HepG2 (cell line): ENCODE results near the gene ATXN1L. TPM values are rescaled to one million over a fixed set of nuclear protein-coding genes. Genes with fewer than 3 reads are reported as not detected.

ENCODE experiments used
- ARID2 ChIP-seq: sonication (generic); formaldehyde crosslinking; IDR thresholded peaks from 2 replicates; pipeline ENCODE4 v1.8.1; 2022; ENCODE audit warnings: mild to moderate bottlenecking, missing genetic modification reagents, borderline replicate concordance
- BORCS8-MEF2B ChIP-seq: sonication (generic); formaldehyde crosslinking; IDR thresholded peaks from 2 replicates; pipeline ENCODE4 v1.8.0; 2022; ENCODE audit warnings: mild to moderate bottlenecking, missing genetic modification reagents
- CERS6 ChIP-seq: sonication (generic); formaldehyde crosslinking; IDR thresholded peaks from 2 replicates; pipeline ENCODE4 v1.5.0; 2020; ENCODE audit warnings: missing genetic modification reagents
- CREB1 ChIP-seq, 2 experiments: fragments of 450-650 bp in 1 of 2; IDR thresholded peaks; 2 replicates each; pipeline ENCODE4 v1.6.1; 2016 to 2017; ENCODE audit warnings: control low read depth in 1 of 2, mild to moderate bottlenecking in 1 of 2, missing compliant biosample characterization in 1 of 2, missing genetic modification characterization in 1 of 2
- ELF1 ChIP-seq: sonication (generic); formaldehyde crosslinking; IDR thresholded peaks from 2 replicates; pipeline ENCODE4 v1.4.0; 2020; ENCODE audit warnings: missing genetic modification reagents
- FOXK2 ChIP-seq: fragments of 450-650 bp; IDR thresholded peaks from 2 replicates; pipeline ENCODE4 v1.6.1; 2016
- GABPA ChIP-seq, 2 experiments: IDR thresholded peaks; 2 replicates each; pipeline ENCODE4 v1.6.1; 2011 to 2016; ENCODE audit warnings: low read depth in 2 of 2, low read length in 1 of 2, missing biosample characterization in 1 of 2, missing genetic modification characterization in 1 of 2
- HMGXB3 ChIP-seq: sonication (generic); formaldehyde crosslinking; IDR thresholded peaks from 2 replicates; pipeline ENCODE4 v1.4.0; 2020; ENCODE audit warnings: missing genetic modification reagents, borderline replicate concordance
- KAT2B ChIP-seq: fragments of 150-350 bp; IDR thresholded peaks from 2 replicates; pipeline ENCODE4 v1.6.1; 2014; ENCODE audit warnings: low read depth, low read length, borderline replicate concordance
- KLF9 ChIP-seq: IDR thresholded peaks from 2 replicates; pipeline ENCODE4 v1.6.1; 2016; ENCODE audit warnings: low read depth
- MXD4 ChIP-seq: IDR thresholded peaks from 2 replicates; pipeline ENCODE4 v1.6.1; 2016; ENCODE audit warnings: mild to moderate bottlenecking, missing biosample characterization, missing genetic modification reagents
- NRL ChIP-seq: sonication (generic); formaldehyde crosslinking; IDR thresholded peaks from 2 replicates; pipeline ENCODE4 v1.5.0; 2020; ENCODE audit warnings: missing genetic modification reagents, mild to moderate bottlenecking, moderate library complexity, borderline replicate concordance
- PBX3 ChIP-seq: sonication (generic); formaldehyde crosslinking; IDR thresholded peaks from 2 replicates; pipeline ENCODE4 v1.8.1; 2023; ENCODE audit warnings: missing genetic modification reagents, inconsistent platforms, borderline replicate concordance
- PHB2 ChIP-seq: fragments of 450-650 bp; IDR thresholded peaks from 2 replicates; pipeline ENCODE4 v1.6.1; 2018; ENCODE audit not compliant: partially characterized antibody
- TBL1XR1 ChIP-seq: fragments of 150-350 bp; IDR thresholded peaks from 2 replicates; pipeline ENCODE4 v1.6.1; 2014; ENCODE audit warnings: borderline replicate concordance, low read length; ENCODE audit not compliant: partially characterized antibody
- TERF1 ChIP-seq: sonication (generic); formaldehyde crosslinking; IDR thresholded peaks from 2 replicates; pipeline ENCODE4 v1.8.0; 2022; ENCODE audit warnings: mild to moderate bottlenecking, missing genetic modification reagents, moderate library complexity
- TOPORS ChIP-seq: sonication (generic); formaldehyde crosslinking; IDR thresholded peaks from 2 replicates; pipeline ENCODE4 v1.8.0; 2023; ENCODE audit warnings: mild to moderate bottlenecking, missing genetic modification reagents
- ZNF224 ChIP-seq: sonication (generic); formaldehyde crosslinking; IDR thresholded peaks from 2 replicates; pipeline ENCODE4 v1.5.0; 2020; ENCODE audit warnings: mild to moderate bottlenecking, missing genetic modification reagents
- ZNF24 ChIP-seq: fragments of 450-650 bp; IDR thresholded peaks from 2 replicates; pipeline ENCODE4 v1.6.1; 2017; ENCODE audit warnings: antibody characterized with exemption, mild to moderate bottlenecking
- ZNF549 ChIP-seq: sonication (generic); formaldehyde crosslinking; IDR thresholded peaks from 2 replicates; pipeline ENCODE4 v1.5.0; 2020; ENCODE audit warnings: missing genetic modification reagents
- ZNF567 ChIP-seq: sonication (generic); formaldehyde crosslinking; IDR thresholded peaks from 2 replicates; pipeline ENCODE4 v1.8.1; 2023; ENCODE audit warnings: mild to moderate bottlenecking, missing genetic modification reagents, borderline replicate concordance
- ZNF773 ChIP-seq: sonication (generic); formaldehyde crosslinking; IDR thresholded peaks from 2 replicates; pipeline ENCODE4 v1.4.0; 2020; ENCODE audit warnings: missing genetic modification reagents, borderline replicate concordance
- polyA plus RNA-seq, 8 experiments: library from polyadenylated mRNA; depleted of rRNA in 3 of 8; stranded (reverse) in 7 of 8; unstranded in 1 of 8; fragments of >200 nt; fragmentation: Illumina TruSeq in 4 of 8; extraction: Trizol in 4 of 8; gene quantifications; 2 replicates each; pipeline versions ENCODE4 v1.2.1 to v1.2.3, GENCODE V29; 2011 to 2016; ENCODE audit warnings: low read depth in 4 of 8, missing spikeins in 1 of 8, mixed read lengths in 1 of 8; ENCODE audit not compliant: insufficient read depth in 1 of 8
- total RNA-seq, 5 experiments: library from RNA; depleted of rRNA; stranded (reverse); fragments of >200 nt; fragmentation: Illumina TruSeq; extraction: Trizol; gene quantifications; 2 replicates each; pipeline ENCODE4 v1.2.3, GENCODE V29; 2016; ENCODE audit warnings: low read depth in 1 of 5

ATXN1L gene
- total and polyA plus RNA-seq, 2 of the 13 experiments (the other 11 are each of a cell fraction or from before 2014, with no cell fraction given) = 20.0 to 22.4 TPM

- TF ChIP-seq HMGXB3 (CRISPR knock-in tag) = peak; percentile 90
- TF ChIP-seq ZNF549 = peak; percentile 82; the same call in 1 of the 2 replicates
- 0 out of 2 replicates have a peak, but pooled peaks have one; percentile 89 for TF ChIP-seq CERS6 (CRISPR knock-in tag)
- TF ChIP-seq TERF1 (CRISPR knock-in tag) = peak; percentile 75
- peak; percentile 93 for TF ChIP-seq ZNF224
- TF ChIP-seq BORCS8-MEF2B (CRISPR knock-in tag) = peak; percentile 96
- TF ChIP-seq FOXK2 = peak; percentile 90
- TF ChIP-seq KAT2B = 0 out of 2 replicates have a peak, but pooled peaks have one; percentile 25
- TF ChIP-seq TOPORS (CRISPR knock-in tag) = 0 out of 2 replicates have a peak, but pooled peaks have one; percentile 79
- peak; percentile 94; the same call in 1 of the 2 replicates for TF ChIP-seq ZNF773 (CRISPR knock-in tag)
- peak; percentile 82 for TF ChIP-seq ZNF24
- peak; percentile 63; the same call in 1 of the 2 replicates for TF ChIP-seq ZNF567 (CRISPR knock-in tag)
- peak; percentile 56 for TF ChIP-seq ARID2 (CRISPR knock-in tag)
- peak; percentile 26; the same call in 1 of the 2 replicates for TF ChIP-seq GABPA (IDR thresholded peaks at IDR 0.05; ENCODE audit: low read depth, low read length)
- TF ChIP-seq GABPA (CRISPR knock-in tag; IDR thresholded peaks at IDR 0.05; ENCODE audit: low read depth) = peak; percentile 80
- TF ChIP-seq PHB2 = no peak
- peak; percentile 88 for TF ChIP-seq ELF1 (CRISPR knock-in tag)
- TF ChIP-seq CREB1 (IDR thresholded peaks at IDR 0.05) = peak; percentile 88
- TF ChIP-seq CREB1 (CRISPR knock-in tag; IDR thresholded peaks at IDR 0.05) = peak; percentile 93
- TF ChIP-seq PBX3 (CRISPR knock-in tag) = peak; percentile 85
- peak; percentile 96 for TF ChIP-seq NRL (CRISPR knock-in tag)
- TF ChIP-seq MXD4 (CRISPR knock-in tag) = peak; percentile 94
- TF ChIP-seq TBL1XR1 = peak; percentile 57
- no peak for TF ChIP-seq KLF9 (CRISPR knock-in tag)
Observed at GRCh38 chr16:71894921-71895678, 49.3 kb downstream of the ATXN1L start, which contains the start of gene IST1 (continued).
